H9 (cell line): ENCODE data around the gene CNRIP1. TPM values are rescaled to one million over a fixed set of nuclear protein-coding genes. Genes with fewer than 3 reads are reported as not detected.

ENCODE experiments used
- DNase-seq: peaks from one replicate; pipeline ENCODE4 v3.0.0-alpha.2; 2017
- H2AFZ ChIP-seq: one replicate; pipeline ENCODE4 v1.6.1; 2013; ENCODE audit warnings: mild to moderate bottlenecking, low read length, control low read depth, moderate library complexity
- H2AK5ac ChIP-seq: 2 replicates; pipeline ENCODE4 v1.6.1; 2013; ENCODE audit warnings: low read length, control low read depth, mixed read lengths; ENCODE audit not compliant: insufficient read length
- H2BK120ac ChIP-seq: one replicate; pipeline ENCODE4 v1.6.1; 2013; ENCODE audit warnings: low read depth, mild to moderate bottlenecking, low read length, control low read depth, inconsistent platforms; ENCODE audit not compliant: poor library complexity, severe bottlenecking
- H2BK12ac ChIP-seq: 2 replicates; pipeline ENCODE4 v1.6.1; 2013; ENCODE audit warnings: low read length, control low read depth, mixed read lengths, low read depth; ENCODE audit not compliant: insufficient read length
- H2BK15ac ChIP-seq: 2 replicates; pipeline ENCODE4 v1.6.1; 2013; ENCODE audit warnings: low read depth, low read length, control low read depth
- H2BK20ac ChIP-seq: one replicate; pipeline ENCODE4 v1.6.1; 2013; ENCODE audit warnings: low read depth, mild to moderate bottlenecking, low read length, control low read depth, inconsistent platforms; ENCODE audit not compliant: poor library complexity, severe bottlenecking
- H2BK5ac ChIP-seq: 2 replicates; pipeline ENCODE4 v1.6.1; 2013; ENCODE audit warnings: low read length, control low read depth, mixed read lengths; ENCODE audit not compliant: insufficient read length
- H3K14ac ChIP-seq: 2 replicates; pipeline ENCODE4 v1.6.1; 2013; ENCODE audit warnings: low read length, control low read depth; ENCODE audit not compliant: insufficient read depth
- H3K18ac ChIP-seq: 2 replicates; pipeline ENCODE4 v1.6.1; 2013; ENCODE audit warnings: low read depth, mild to moderate bottlenecking, mixed read lengths, low read length, control low read depth; ENCODE audit not compliant: insufficient read length
- H3K23ac ChIP-seq: 2 replicates; pipeline ENCODE4 v1.6.1; 2013; ENCODE audit warnings: low read length, control low read depth, mixed read lengths, low read depth; ENCODE audit not compliant: insufficient read length
- H3K23me2 ChIP-seq: 2 replicates; pipeline ENCODE4 v1.6.1; 2013; ENCODE audit warnings: low read depth, mild to moderate bottlenecking, mixed read lengths, low read length, control low read depth; ENCODE audit not compliant: insufficient read length, poor library complexity, severe bottlenecking
- H3K27ac ChIP-seq: 2 replicates; pipeline ENCODE4 v1.5.1; 2013; ENCODE audit warnings: low read length, control low read depth, mixed read lengths, low read depth; ENCODE audit not compliant: insufficient read length
- H3K27me3 ChIP-seq: 2 replicates; pipeline ENCODE4 v1.6.1; 2013; ENCODE audit warnings: low read length, control low read depth, inconsistent platforms; ENCODE audit not compliant: insufficient read depth
- H3K4ac ChIP-seq: 2 replicates; pipeline ENCODE4 v1.6.1; 2013; ENCODE audit warnings: low read depth, mild to moderate bottlenecking, control low read depth, inconsistent platforms, low read length, moderate library complexity
- H3K4me1 ChIP-seq: 2 replicates; pipeline ENCODE4 v1.6.1; 2013; ENCODE audit warnings: low read length, control low read depth, inconsistent platforms; ENCODE audit not compliant: insufficient read depth
- H3K4me2 ChIP-seq: 2 replicates; pipeline ENCODE4 v1.6.1; 2013; ENCODE audit warnings: low read length, control low read depth, mixed read lengths; ENCODE audit not compliant: insufficient read length, insufficient read depth
- H3K56ac ChIP-seq: 2 replicates; pipeline ENCODE4 v1.6.1; 2013; ENCODE audit warnings: low read depth, mild to moderate bottlenecking, mixed read lengths, low read length, control low read depth; ENCODE audit not compliant: insufficient read length
- H3K79me1 ChIP-seq: 2 replicates; pipeline ENCODE4 v1.6.1; 2013; ENCODE audit warnings: low read depth, mild to moderate bottlenecking, moderate library complexity, low read length, control low read depth, inconsistent platforms; ENCODE audit not compliant: insufficient read depth, poor library complexity, severe bottlenecking
- H3K79me2 ChIP-seq: 2 replicates; pipeline ENCODE4 v1.6.1; 2013; ENCODE audit warnings: low read length, control low read depth, inconsistent platforms; ENCODE audit not compliant: insufficient read depth
- H3K9ac ChIP-seq: 2 replicates; pipeline ENCODE4 v1.6.1; 2013; ENCODE audit warnings: low read length, control low read depth, mixed read lengths; ENCODE audit not compliant: insufficient read length; ENCODE audit errors: extremely low read depth
- H3K9me3 ChIP-seq: one replicate; pipeline ENCODE4 v1.6.1; 2013; ENCODE audit warnings: low read depth, low read length, inconsistent platforms; ENCODE audit not compliant: control insufficient read depth
- H3T11ph ChIP-seq: one replicate; pipeline ENCODE4 v1.6.1; 2013; ENCODE audit warnings: mild to moderate bottlenecking, low read length, control low read depth, inconsistent platforms
- H4K20me1 ChIP-seq: one replicate; pipeline ENCODE4 v1.6.1; 2013; ENCODE audit not compliant: control insufficient read depth, insufficient read length, insufficient read depth
- H4K5ac ChIP-seq: 2 replicates; pipeline ENCODE4 v1.6.1; 2013; ENCODE audit warnings: low read depth, mild to moderate bottlenecking, mixed read lengths, low read length, control low read depth; ENCODE audit not compliant: insufficient read length
- H4K8ac ChIP-seq: replicated peaks from 2 replicates; pipeline ENCODE4 v1.6.1; 2013; ENCODE audit warnings: low read length, control low read depth, mixed read lengths, low read depth; ENCODE audit not compliant: insufficient read length
- H4K91ac ChIP-seq: 2 replicates; pipeline ENCODE4 v1.6.1; 2013; ENCODE audit warnings: low read depth, mild to moderate bottlenecking, moderate library complexity, mixed read lengths, low read length, control low read depth; ENCODE audit not compliant: insufficient read length
- H3K27ac Mint-ChIP-seq, 3 experiments: 2 replicates in 2 of 3; 3 replicates in 1 of 3; pipeline ENCODE4 v1.8.0; 2020 to 2021; ENCODE audit warnings: mixed read lengths in 3 of 3, mild to moderate bottlenecking in 1 of 3, moderate library complexity in 1 of 3
- H3K27me3 Mint-ChIP-seq: 2 replicates; pipeline ENCODE4 v1.8.0; 2021; ENCODE audit warnings: low read depth, mild to moderate bottlenecking, moderate library complexity, mixed read lengths
- H3K36me3 Mint-ChIP-seq, 3 experiments: 2 replicates in 2 of 3; 3 replicates in 1 of 3; pipeline ENCODE4 v1.8.0; 2020 to 2021; ENCODE audit warnings: low read depth in 3 of 3, mixed read lengths in 3 of 3; ENCODE audit not compliant: insufficient read depth in 1 of 3
- H3K4me1 Mint-ChIP-seq, 2 experiments: 2 replicates each; pipeline ENCODE4 v1.8.0; 2020; ENCODE audit warnings: mixed read lengths in 2 of 2
- H3K4me3 Mint-ChIP-seq, 2 experiments: 2 replicates in 1 of 2; 3 replicates in 1 of 2; pipeline ENCODE4 v1.8.0; 2020 to 2021; ENCODE audit warnings: mild to moderate bottlenecking in 2 of 2, mixed read lengths in 2 of 2, moderate library complexity in 1 of 2
- H3K9me3 Mint-ChIP-seq, 2 experiments: 2 replicates in 1 of 2; 3 replicates in 1 of 2; pipeline ENCODE4 v1.8.0; 2020; ENCODE audit warnings: mild to moderate bottlenecking in 2 of 2, mixed read lengths in 2 of 2, moderate library complexity in 1 of 2
- WGBS: extraction: QIAGEN DNeasy Blood & Tissue Kit; methylation state at CpG from one replicate; pipeline ENCODE4 v1.1.7; 2013; ENCODE audit warnings: missing lambda C conversion rate, low lambda C conversion rate, mixed read lengths; ENCODE audit not compliant: insufficient read length; ENCODE audit errors: extremely low coverage; 5-methylcytosine and 5-hydroxymethylcytosine counted together
- total RNA-seq: library from RNA; stranded (reverse); gene quantifications from 2 replicates; pipeline ENCODE4 v1.2.1, GENCODE V29; 2021
- TF ChIP-seq, protein P1 (sequence below): fragments of 200-600 bp; sonication (generic); conservative IDR thresholded peaks from 3 replicates; pipeline ENCODE4 v1.8.0; 2021; ENCODE audit warnings: antibody characterized with exemption, mild to moderate bottlenecking

Gene CNRIP1
- total RNA-seq, 1 experiment from 2014 or later = 0.70 TPM

- TF ChIP-seq, protein P1, sequence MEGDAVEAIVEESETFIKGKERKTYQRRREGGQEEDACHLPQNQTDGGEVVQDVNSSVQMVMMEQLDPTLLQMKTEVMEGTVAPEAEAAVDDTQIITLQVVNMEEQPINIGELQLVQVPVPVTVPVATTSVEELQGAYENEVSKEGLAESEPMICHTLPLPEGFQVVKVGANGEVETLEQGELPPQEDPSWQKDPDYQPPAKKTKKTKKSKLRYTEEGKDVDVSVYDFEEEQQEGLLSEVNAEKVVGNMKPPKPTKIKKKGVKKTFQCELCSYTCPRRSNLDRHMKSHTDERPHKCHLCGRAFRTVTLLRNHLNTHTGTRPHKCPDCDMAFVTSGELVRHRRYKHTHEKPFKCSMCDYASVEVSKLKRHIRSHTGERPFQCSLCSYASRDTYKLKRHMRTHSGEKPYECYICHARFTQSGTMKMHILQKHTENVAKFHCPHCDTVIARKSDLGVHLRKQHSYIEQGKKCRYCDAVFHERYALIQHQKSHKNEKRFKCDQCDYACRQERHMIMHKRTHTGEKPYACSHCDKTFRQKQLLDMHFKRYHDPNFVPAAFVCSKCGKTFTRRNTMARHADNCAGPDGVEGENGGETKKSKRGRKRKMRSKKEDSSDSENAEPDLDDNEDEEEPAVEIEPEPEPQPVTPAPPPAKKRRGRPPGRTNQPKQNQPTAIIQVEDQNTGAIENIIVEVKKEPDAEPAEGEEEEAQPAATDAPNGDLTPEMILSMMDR = no peak
- Histone ChIP-seq H2BK15ac (no peak overlapping the region), H4K8ac (no peak overlapping the region), H3K14ac (no peak overlapping the region), H2BK20ac (no peak overlapping the region), H3T11ph (no peak overlapping the region), H4K91ac (no peak overlapping the region), H2BK120ac (no peak overlapping the region), H3K23ac (no peak overlapping the region), H2AFZ (no peak overlapping the region), H3K27ac (no peak overlapping the region), H3K18ac (no peak overlapping the region), H3K9ac (no peak overlapping the region), H3K23me2 (no peaks in the 10 kb centered on the region), H3K4me1 (no peaks in the 10 kb centered on the region), H2BK5ac (no peak overlapping the region), H3K79me1 (no peaks in the 10 kb centered on the region), H3K4ac (no peak overlapping the region), H3K9me3 (no peaks in the 10 kb centered on the region), H3K56ac (no peak overlapping the region), H4K5ac (no peak overlapping the region), H2AK5ac (no peak overlapping the region), H2BK12ac (no peak overlapping the region), H3K27me3 (no peaks in the 10 kb centered on the region), H3K79me2 (no peaks in the 10 kb centered on the region), H4K20me1 (no peaks in the 10 kb centered on the region), H3K4me2 (no peak overlapping the region)
- H3K4me1 Mint-ChIP-seq = peaks cover 0 to 7% of the 10 kb centered on the region in 2 experiments; a peak in 1 of 4 replicates
- H3K27ac Mint-ChIP-seq = no peak overlapping the region
- no peak for DNase-seq
- no peaks in the 10 kb centered on the region for H3K27me3 Mint-ChIP-seq
- no peak overlapping the region for H3K4me3 Mint-ChIP-seq
- no CpG with 5 or more reads among the region's 5 CpGs for WGBS
- H3K9me3 Mint-ChIP-seq = no peaks in the 10 kb centered on the region; a peak in 1 of 5 replicates
- H3K36me3 Mint-ChIP-seq = no peaks in the 10 kb centered on the region
These were observed 28.8 kb downstream of the CNRIP1 start for GRCh38 chr2:68290901-68291300.
